Measurements from ENCODE around the gene TSKS.
"Not testable (repeated sequence)": the region's sequence is repeated elsewhere in the genome, so short reads cannot be mapped to it uniquely, and the experiment has no call there.

The TSKS gene

GRCh38 chr19:49727217-49728030, 35.7 kb downstream of the TSKS start:
- H3K27ac Mint-ChIP-seq = no peak overlapping the region
- no peaks in the 10 kb centered on the region for H3K9me3 Mint-ChIP-seq (ENCODE audit: low read depth)
- no peaks in the 10 kb centered on the region for H3K27me3 Mint-ChIP-seq
- no peaks in the 10 kb centered on the region for H3K4me1 Mint-ChIP-seq (ENCODE audit: low read depth)
- H3K36me3 Mint-ChIP-seq = peaks cover 4% of the 10 kb centered on the region
- H3K4me3 Mint-ChIP-seq = no peak overlapping the region

DNA sequence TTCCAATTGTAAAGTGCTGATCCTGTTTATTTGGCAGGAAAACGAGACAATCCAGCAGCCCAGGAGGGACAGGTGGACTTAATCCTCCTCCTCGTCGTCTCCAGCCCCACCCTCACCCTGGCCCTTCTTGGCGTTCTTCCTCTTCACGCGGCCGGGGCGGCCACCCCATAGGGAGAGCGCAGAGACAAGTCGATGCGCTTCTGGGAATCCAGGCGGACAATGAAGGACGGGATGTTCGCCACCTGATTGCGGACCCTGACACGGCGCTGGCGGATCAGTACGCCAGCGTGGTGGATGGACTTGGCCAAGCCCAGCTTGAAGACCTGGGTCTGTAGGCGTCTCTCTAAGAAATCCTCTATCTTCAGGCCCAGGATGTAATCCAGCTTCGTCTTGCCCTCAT, 43.7 kb downstream of the TSKS start:
- H3K4me3 Mint-ChIP-seq = peak overlapping the region; percentile 54
- not testable (repeated sequence) for H3K36me3 Mint-ChIP-seq; H3K27me3 Mint-ChIP-seq; H3K9me3 Mint-ChIP-seq (ENCODE audit: low read depth)
- peak overlapping the region; percentile 22 for H3K27ac Mint-ChIP-seq
- peaks cover 14% of the 10 kb centered on the region for H3K4me1 Mint-ChIP-seq (ENCODE audit: low read depth)

GRCh38 chr19:49718991-49719390, 44.1 kb downstream of the TSKS start:
- H3K9me3 Mint-ChIP-seq (ENCODE audit: low read depth) = no peaks in the 10 kb centered on the region
- peak overlapping the region; percentile 22 for H3K27ac Mint-ChIP-seq
- H3K4me1 Mint-ChIP-seq (ENCODE audit: low read depth) = peaks cover 14% of the 10 kb centered on the region
- H3K27me3 Mint-ChIP-seq = no peaks in the 10 kb centered on the region
- peak overlapping the region; percentile 54 for H3K4me3 Mint-ChIP-seq
- peaks cover 6% of the 10 kb centered on the region for H3K36me3 Mint-ChIP-seq

- no peak overlapping the region for H3K27ac Mint-ChIP-seq
- no peaks in the 10 kb centered on the region for H3K9me3 Mint-ChIP-seq (ENCODE audit: low read depth)
- peak overlapping the region; percentile 96 for H3K4me3 Mint-ChIP-seq
- no peaks in the 10 kb centered on the region for H3K27me3 Mint-ChIP-seq
- peaks cover 14% of the 10 kb centered on the region for H3K4me1 Mint-ChIP-seq (ENCODE audit: low read depth)
- H3K36me3 Mint-ChIP-seq = peaks cover 6% of the 10 kb centered on the region
Measured at GRCh38 chr19:49718511-49718910, 44.6 kb downstream of the TSKS start.

GRCh38 chr19:49716154-49716553, 47.0 kb downstream of the TSKS start:
- H3K36me3 Mint-ChIP-seq = no peaks in the 10 kb centered on the region
- no peak overlapping the region for H3K4me3 Mint-ChIP-seq
- peak overlapping the region; percentile 41 for H3K27ac Mint-ChIP-seq
- no peaks in the 10 kb centered on the region for H3K9me3 Mint-ChIP-seq (ENCODE audit: low read depth)
- H3K4me1 Mint-ChIP-seq (ENCODE audit: low read depth) = peaks cover 12% of the 10 kb centered on the region
- H3K27me3 Mint-ChIP-seq = no peaks in the 10 kb centered on the region

- Mint-ChIP-seq H3K36me3 (no peaks in the 10 kb centered on the region), H3K27ac (no peak overlapping the region), H3K4me1 (ENCODE audit: low read depth) (peaks cover 10% of the 10 kb centered on the region), H3K4me3 (no peak overlapping the region), H3K27me3 (no peaks in the 10 kb centered on the region), H3K9me3 (ENCODE audit: low read depth) (no peaks in the 10 kb centered on the region)
Measured at GRCh38 chr19:49713236-49713845, 49.8 kb downstream of the TSKS start.

GRCh38 chr19:49712397-49712859, 50.7 kb downstream of the TSKS start:
- Mint-ChIP-seq H3K9me3 (ENCODE audit: low read depth) (no peaks in the 10 kb centered on the region), H3K27me3 (no peaks in the 10 kb centered on the region), H3K4me3 (no peak overlapping the region), H3K4me1 (ENCODE audit: low read depth) (peaks cover 6% of the 10 kb centered on the region), H3K27ac (no peak overlapping the region), H3K36me3 (no peaks in the 10 kb centered on the region)

DNA sequence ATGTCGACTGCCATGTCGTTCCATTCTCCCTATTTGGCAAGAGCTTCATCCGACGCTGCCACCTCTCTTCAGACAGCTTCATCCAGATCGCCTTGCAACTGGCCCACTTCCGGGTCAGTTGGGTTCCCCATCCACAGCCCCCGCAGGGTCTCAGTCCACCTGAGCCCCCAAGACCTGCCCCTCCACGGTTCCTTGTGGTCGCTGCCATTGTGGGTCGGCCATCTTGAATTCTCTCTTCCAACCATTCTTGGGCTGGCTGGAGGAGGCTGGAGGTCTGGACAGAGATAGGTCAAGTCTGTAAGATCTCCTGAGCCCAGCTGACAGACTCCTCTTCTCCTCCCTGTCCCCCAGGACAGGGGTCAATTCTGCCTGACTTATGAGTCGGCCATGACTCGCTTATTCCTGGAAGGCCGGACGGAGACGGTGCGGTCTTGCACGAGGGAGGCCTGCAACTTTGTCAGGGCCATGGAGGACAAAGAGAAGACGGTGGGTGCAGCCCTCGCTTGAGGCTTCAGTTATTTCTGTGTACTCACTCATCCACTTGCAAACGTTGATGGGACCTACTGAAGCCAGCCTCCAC, 52.6 kb downstream of the TSKS start:
- Mint-ChIP-seq H3K9me3 (ENCODE audit: low read depth) (no peaks in the 10 kb centered on the region), H3K36me3 (no peaks in the 10 kb centered on the region), H3K4me1 (ENCODE audit: low read depth) (no peaks in the 10 kb centered on the region), H3K27ac (no peak overlapping the region), H3K27me3 (no peaks in the 10 kb centered on the region), H3K4me3 (no peak overlapping the region)

DNA sequence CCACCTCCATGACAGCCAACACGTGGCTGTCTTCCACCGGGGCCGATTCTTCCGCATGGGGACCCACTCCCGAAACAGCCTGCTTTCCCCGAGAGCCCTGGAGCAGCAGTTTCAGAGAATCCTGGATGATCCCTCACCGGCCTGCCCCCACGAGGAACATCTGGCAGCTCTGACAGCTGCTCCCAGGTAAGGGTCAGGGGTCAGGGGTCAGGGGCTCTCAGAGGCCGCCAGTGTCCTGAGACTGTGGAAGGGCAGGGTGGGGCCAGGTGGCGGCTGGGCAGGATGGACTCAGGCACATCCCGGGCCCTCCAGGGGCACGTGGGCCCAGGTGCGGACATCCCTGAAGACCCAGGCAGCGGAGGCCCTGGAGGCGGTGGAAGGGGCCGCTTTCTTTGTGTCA, 57.2 kb downstream of the TSKS start:
- Mint-ChIP-seq H3K36me3 (no peaks in the 10 kb centered on the region), H3K4me1 (ENCODE audit: low read depth) (no peaks in the 10 kb centered on the region), H3K9me3 (ENCODE audit: low read depth) (no peaks in the 10 kb centered on the region), H3K4me3 (no peak overlapping the region), H3K27me3 (no peaks in the 10 kb centered on the region), H3K27ac (no peak overlapping the region)

- no peak overlapping the region for H3K27ac Mint-ChIP-seq
- H3K9me3 Mint-ChIP-seq (ENCODE audit: low read depth) = no peaks in the 10 kb centered on the region
- H3K4me1 Mint-ChIP-seq (ENCODE audit: low read depth) = no peaks in the 10 kb centered on the region
- no peak overlapping the region for H3K4me3 Mint-ChIP-seq
- H3K36me3 Mint-ChIP-seq = no peaks in the 10 kb centered on the region
- H3K27me3 Mint-ChIP-seq = no peaks in the 10 kb centered on the region
Measured at GRCh38 chr19:49704888-49705642, 58.0 kb downstream of the TSKS start.

DNA sequence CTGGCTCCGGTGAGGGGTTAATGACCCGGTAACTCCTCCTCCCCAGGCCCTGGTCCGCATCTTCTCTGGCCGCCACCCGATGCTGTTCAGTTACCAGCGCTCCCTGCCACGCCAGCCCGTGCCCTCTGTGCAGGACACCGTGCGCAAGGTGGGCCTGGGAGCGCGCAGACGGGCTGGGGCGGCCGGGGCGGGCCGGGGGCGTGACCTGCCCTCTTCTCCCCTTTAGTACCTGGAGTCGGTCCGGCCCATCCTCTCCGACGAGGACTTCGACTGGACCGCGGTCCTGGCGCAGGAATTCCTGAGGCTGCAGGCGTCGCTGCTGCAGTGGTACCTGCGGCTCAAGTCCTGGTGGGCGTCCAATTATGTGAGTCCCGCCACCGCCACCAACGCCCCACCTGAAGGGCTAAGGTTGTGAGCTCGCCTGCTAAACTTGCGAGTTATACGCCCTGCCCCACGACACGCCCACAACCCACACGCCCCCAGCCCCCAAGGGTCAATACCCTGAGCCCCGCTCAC, 61.8 kb downstream of the TSKS start:
- no peak overlapping the region for H3K27ac Mint-ChIP-seq
- H3K36me3 Mint-ChIP-seq = no peaks in the 10 kb centered on the region
- H3K9me3 Mint-ChIP-seq (ENCODE audit: low read depth) = no peaks in the 10 kb centered on the region
- H3K27me3 Mint-ChIP-seq = no peaks in the 10 kb centered on the region
- H3K4me1 Mint-ChIP-seq (ENCODE audit: low read depth) = no peaks in the 10 kb centered on the region
- H3K4me3 Mint-ChIP-seq = no peak overlapping the region

- H3K4me3 Mint-ChIP-seq = no peak overlapping the region
- no peaks in the 10 kb centered on the region for H3K9me3 Mint-ChIP-seq (ENCODE audit: low read depth)
- H3K4me1 Mint-ChIP-seq (ENCODE audit: low read depth) = no peaks in the 10 kb centered on the region
- no peak overlapping the region for H3K27ac Mint-ChIP-seq
- H3K27me3 Mint-ChIP-seq = no peaks in the 10 kb centered on the region
- no peaks in the 10 kb centered on the region for H3K36me3 Mint-ChIP-seq
Measured at GRCh38 chr19:49700563-49700962, 62.5 kb downstream of the TSKS start.

DNA sequence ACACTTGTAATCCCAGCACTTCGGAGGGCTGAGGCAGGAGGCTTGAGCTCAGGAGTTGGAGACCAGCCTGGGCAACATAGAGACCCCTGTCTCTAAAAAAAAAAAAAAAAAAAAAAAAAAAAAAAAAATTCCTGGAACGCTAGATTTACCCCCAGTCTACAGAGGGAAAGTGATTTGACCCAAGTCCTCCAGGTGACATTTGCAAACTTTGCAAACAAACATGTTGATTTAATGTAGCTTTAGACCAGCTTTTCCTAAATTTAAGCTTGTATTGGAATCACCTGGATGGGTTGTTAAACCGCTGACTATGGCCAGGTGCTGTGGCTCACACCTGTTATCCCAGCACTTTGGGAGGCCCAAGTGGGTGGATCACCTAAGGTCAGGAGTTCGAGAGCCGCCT, 63.7 kb downstream of the TSKS start:
- no peak overlapping the region for H3K4me3 Mint-ChIP-seq
- no peaks in the 10 kb centered on the region for H3K4me1 Mint-ChIP-seq (ENCODE audit: low read depth)
- H3K36me3 Mint-ChIP-seq = no peaks in the 10 kb centered on the region
- H3K27ac Mint-ChIP-seq = no peak overlapping the region
- H3K27me3 Mint-ChIP-seq = no peaks in the 10 kb centered on the region
- H3K9me3 Mint-ChIP-seq (ENCODE audit: low read depth) = no peaks in the 10 kb centered on the region

- Mint-ChIP-seq H3K27me3 (peaks cover 2% of the 10 kb centered on the region), H3K36me3 (no peaks in the 10 kb centered on the region), H3K4me1 (ENCODE audit: low read depth) (peaks cover 2% of the 10 kb centered on the region), H3K4me3 (no peak overlapping the region), H3K27ac (no peak overlapping the region), H3K9me3 (ENCODE audit: low read depth) (no peaks in the 10 kb centered on the region)
Measured at GRCh38 chr19:49696865-49697264, 66.2 kb downstream of the TSKS start.

- no peak overlapping the region for H3K27ac Mint-ChIP-seq
- no peaks in the 10 kb centered on the region for H3K36me3 Mint-ChIP-seq
- peaks cover 2% of the 10 kb centered on the region for H3K27me3 Mint-ChIP-seq
- H3K9me3 Mint-ChIP-seq (ENCODE audit: low read depth) = no peaks in the 10 kb centered on the region
- peaks cover 6% of the 10 kb centered on the region for H3K4me1 Mint-ChIP-seq (ENCODE audit: low read depth)
- no peak overlapping the region for H3K4me3 Mint-ChIP-seq
Measured at GRCh38 chr19:49696115-49696514, 67.0 kb downstream of the TSKS start.
